Mesothelial cell of epicardium (in vitro differentiated cells): ENCODE results near the gene DPYSL4. TPM values are rescaled to one million over a fixed set of nuclear protein-coding genes. Genes with fewer than 3 reads are reported as not detected.

Source experiments
- DNase-seq, 2 experiments: peaks; one replicate each; pipeline ENCODE4 v3.0.0; 2021; ENCODE audit warnings: low spot score in 2 of 2; ENCODE audit not compliant: unreplicated experiment in 2 of 2
- H3K27ac Mint-ChIP-seq: 2 replicates; pipeline ENCODE4 v1.8.0; 2021; ENCODE audit warnings: mixed read lengths
- H3K27me3 Mint-ChIP-seq: 2 replicates; pipeline ENCODE4 v1.8.0; 2021; ENCODE audit warnings: low read depth, mixed read lengths
- H3K36me3 Mint-ChIP-seq: 2 replicates; pipeline ENCODE4 v1.8.0; 2021; ENCODE audit warnings: mixed read lengths
- H3K4me1 Mint-ChIP-seq: 2 replicates; pipeline ENCODE4 v1.8.0; 2021; ENCODE audit warnings: mixed read lengths
- H3K4me3 Mint-ChIP-seq: 2 replicates; pipeline ENCODE4 v1.8.0; 2021; ENCODE audit warnings: mild to moderate bottlenecking, moderate library complexity, mixed read lengths
- H3K9me3 Mint-ChIP-seq: 2 replicates; pipeline ENCODE4 v1.8.0; 2021; ENCODE audit warnings: mixed read lengths
- total RNA-seq: library from RNA; stranded (reverse); gene quantifications from 3 replicates; pipeline ENCODE4 v1.2.1, GENCODE V29; 2021
- TF ChIP-seq, protein P1 (sequence below): fragments of 200-600 bp; sonication (generic); IDR thresholded peaks from one replicate; pipeline ENCODE4 v1.5.0; 2021; ENCODE audit warnings: antibody characterized with exemption; ENCODE audit not compliant: unreplicated experiment

Gene DPYSL4
- total RNA-seq, 1 donor from 2014 or later, result 18.6 TPM

DNA sequence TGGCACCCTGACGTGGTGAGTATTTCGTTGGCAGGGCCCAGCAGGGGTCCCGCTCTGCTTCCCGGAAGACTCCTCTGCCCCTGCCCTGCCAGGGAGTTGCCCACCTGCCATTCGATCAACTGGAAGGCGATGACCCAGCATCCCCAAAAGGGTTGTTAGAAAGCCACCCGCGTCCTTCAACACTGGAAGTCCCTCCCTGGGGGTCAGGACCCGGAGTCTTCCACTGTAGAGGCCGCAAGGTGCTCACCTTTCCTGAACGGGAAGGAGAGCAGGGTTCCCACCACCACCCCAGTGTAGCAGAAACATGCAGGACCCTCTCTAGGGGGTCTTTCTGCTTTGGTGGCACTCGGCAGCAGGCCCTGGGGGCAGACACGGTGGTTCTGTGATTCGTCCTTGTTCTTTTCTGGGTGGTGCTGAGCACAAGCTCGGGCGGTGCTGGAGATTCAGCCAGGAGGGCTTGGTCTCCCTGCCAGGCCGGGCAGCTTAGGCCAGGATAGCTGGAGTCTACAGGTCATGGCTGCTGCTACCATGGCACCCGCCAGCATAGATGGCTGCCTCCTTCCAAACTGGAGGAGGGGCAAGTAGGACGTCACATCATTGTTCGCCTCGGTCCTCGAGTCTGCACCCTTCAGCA, 19.6 kb upstream of the DPYSL4 start:
- Mint-ChIP-seq H3K4me1 (no peaks in the 10 kb centered on the region), H3K27me3 (peaks cover 58% of the 10 kb centered on the region), H3K9me3 (no peaks in the 10 kb centered on the region), H3K27ac (no peak overlapping the region), H3K4me3 (no peak overlapping the region), H3K36me3 (no peaks in the 10 kb centered on the region)
- no peak for DNase-seq
- TF ChIP-seq, protein P1, sequence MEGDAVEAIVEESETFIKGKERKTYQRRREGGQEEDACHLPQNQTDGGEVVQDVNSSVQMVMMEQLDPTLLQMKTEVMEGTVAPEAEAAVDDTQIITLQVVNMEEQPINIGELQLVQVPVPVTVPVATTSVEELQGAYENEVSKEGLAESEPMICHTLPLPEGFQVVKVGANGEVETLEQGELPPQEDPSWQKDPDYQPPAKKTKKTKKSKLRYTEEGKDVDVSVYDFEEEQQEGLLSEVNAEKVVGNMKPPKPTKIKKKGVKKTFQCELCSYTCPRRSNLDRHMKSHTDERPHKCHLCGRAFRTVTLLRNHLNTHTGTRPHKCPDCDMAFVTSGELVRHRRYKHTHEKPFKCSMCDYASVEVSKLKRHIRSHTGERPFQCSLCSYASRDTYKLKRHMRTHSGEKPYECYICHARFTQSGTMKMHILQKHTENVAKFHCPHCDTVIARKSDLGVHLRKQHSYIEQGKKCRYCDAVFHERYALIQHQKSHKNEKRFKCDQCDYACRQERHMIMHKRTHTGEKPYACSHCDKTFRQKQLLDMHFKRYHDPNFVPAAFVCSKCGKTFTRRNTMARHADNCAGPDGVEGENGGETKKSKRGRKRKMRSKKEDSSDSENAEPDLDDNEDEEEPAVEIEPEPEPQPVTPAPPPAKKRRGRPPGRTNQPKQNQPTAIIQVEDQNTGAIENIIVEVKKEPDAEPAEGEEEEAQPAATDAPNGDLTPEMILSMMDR, result no peak

DNA sequence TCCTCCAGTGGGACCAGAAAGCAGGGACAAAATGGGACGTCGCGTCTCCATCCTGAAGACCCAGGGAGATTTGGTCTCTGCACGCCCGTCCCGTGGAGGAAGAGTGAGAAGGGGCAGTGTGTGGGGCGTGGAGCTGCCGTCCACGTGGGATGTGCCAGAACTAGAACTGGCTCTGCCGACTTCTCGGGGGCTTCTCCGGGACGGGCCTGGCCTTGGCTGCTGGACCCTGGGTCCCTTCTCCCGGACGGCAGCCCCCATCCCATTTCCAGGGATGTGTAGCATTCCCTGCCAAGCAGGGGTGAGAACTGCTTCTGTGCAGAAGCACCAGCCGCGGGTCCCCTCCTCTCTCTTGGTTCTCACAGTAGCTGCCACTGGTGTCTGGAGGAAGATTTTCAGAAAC, 18.8 kb upstream of the DPYSL4 start:
- H3K4me3 Mint-ChIP-seq, result no peak overlapping the region
- H3K4me1 Mint-ChIP-seq, result no peaks in the 10 kb centered on the region
- DNase-seq, result no peak
- H3K27me3 Mint-ChIP-seq, result peaks cover 56% of the 10 kb centered on the region
- no peaks in the 10 kb centered on the region for H3K36me3 Mint-ChIP-seq
- H3K9me3 Mint-ChIP-seq, result no peaks in the 10 kb centered on the region
- TF ChIP-seq, protein P1, result no peak
- H3K27ac Mint-ChIP-seq, result no peak overlapping the region

DNA sequence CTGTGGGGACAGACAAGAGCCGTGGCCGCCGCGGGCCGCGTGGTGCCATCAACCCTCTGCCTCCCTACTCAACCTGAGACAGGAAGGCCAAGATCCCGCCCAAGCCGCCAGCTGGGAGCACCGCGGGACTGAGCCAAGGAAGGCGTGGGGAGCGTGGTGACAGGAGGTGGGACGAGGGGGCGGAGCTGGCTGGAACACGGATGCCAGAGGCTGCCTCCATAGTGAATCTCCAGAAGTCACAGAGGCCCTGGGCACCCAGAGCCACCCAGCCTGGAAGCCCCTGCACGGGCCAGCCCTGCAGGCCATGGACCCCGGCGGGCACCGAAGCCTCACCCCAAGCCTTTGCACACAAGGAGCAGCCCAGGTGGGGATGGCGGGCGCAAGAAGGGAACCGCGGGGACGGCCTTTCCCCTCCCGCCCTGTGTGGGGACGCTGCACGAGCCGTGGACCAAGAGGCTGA, 18.1 kb upstream of the DPYSL4 start:
- Mint-ChIP-seq H3K27ac (no peak overlapping the region), H3K4me1 (no peaks in the 10 kb centered on the region), H3K4me3 (no peak overlapping the region), H3K36me3 (no peaks in the 10 kb centered on the region), H3K27me3 (peaks cover 54% of the 10 kb centered on the region), H3K9me3 (peaks cover 5% of the 10 kb centered on the region)
- DNase-seq, result no peak
- TF ChIP-seq, protein P1, result no peak

DNA sequence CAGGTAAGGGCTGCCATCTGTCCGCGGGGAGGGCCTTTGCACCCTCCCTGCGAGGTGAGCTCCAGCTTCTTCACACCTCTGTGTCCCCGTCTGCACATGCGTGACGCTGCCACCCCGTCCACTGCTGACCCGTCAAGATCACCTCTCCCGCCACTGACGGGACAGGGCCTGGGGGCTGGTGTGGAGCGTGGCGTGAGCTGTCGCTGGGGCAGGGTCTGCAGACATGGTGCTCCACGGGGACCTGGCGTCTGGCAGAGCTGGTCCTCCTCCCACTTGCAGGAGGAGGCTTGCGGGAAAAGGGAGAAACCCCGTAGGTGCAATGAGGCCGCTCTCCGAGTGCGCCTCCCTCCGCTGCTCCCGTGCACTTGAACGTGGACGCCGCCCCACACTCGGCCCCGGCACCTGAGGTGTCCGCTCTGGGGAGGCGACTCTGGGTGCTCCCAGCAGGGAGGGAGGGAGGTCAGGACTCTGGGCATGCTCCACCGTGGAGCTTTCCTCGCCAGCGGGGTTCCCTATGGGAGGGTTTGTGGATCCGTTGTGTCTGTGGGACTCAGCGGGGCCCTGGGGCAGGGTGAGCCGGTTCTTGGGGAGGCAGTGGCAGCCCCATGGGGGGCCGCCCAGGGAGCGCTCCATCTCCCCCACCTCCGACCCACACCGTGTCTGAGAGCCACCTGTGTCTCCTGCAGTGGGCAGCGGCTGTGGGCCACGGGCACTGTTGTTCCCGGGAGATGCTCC, 17.6 kb upstream of the DPYSL4 start:
- Mint-ChIP-seq H3K9me3 (peaks cover 5% of the 10 kb centered on the region), H3K4me3 (no peak overlapping the region), H3K4me1 (no peaks in the 10 kb centered on the region), H3K27ac (no peak overlapping the region), H3K27me3 (peaks cover 51% of the 10 kb centered on the region), H3K36me3 (no peaks in the 10 kb centered on the region)
- no peak for DNase-seq
- TF ChIP-seq, protein P1, result no peak

DNA sequence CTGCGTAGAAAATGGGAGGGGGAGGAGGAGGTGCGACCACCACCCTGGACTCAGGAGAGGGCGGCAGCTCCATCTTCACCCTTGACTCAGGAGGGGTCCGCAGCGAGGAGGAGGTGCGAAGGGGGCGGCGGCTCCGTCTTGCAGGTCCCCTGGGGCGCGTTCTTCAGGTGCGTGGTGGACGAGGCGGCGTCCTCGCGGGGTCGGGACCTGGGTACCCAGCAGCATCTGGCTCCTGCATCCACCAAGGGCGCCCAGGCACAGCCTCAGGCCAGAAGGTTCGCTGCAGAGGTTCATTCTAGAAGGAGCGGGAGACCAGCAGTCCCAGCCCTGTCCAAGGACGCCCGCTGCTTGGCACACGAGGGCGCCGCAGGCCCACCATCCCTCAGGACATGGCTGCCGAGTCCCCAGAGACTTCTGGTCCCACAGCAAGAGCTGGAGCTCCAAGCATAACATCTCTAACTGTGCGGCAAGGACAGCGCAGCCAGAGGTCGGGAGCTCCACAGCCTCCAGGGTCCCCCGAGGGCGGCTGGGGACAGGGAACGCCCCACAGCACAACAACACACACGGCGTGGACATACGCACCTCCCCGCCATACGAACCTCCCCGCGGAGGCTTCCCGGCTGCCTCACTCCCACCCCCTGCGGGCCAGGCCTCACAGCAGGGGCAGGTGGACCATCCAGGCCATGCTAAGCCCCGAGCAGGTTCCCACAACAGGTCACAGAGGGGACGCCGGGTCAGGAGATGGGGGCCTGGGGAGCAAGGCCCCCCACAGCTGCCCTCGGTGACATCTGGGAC, 16.8 kb upstream of the DPYSL4 start:
- no peak for DNase-seq
- H3K27me3 Mint-ChIP-seq, result peaks cover 52% of the 10 kb centered on the region
- TF ChIP-seq, protein P1, result no peak
- peaks cover 9% of the 10 kb centered on the region for H3K9me3 Mint-ChIP-seq
- H3K4me3 Mint-ChIP-seq, result no peak overlapping the region
- no peaks in the 10 kb centered on the region for H3K4me1 Mint-ChIP-seq
- H3K27ac Mint-ChIP-seq, result no peak overlapping the region
- no peaks in the 10 kb centered on the region for H3K36me3 Mint-ChIP-seq
